IMR-90 (cell line): ENCODE measurements around the gene ERICH6B. TPM values are rescaled to one million over a fixed set of nuclear protein-coding genes. Genes with fewer than 3 reads are reported as not detected.

Experiments
- ATAC-seq: fragments of 200-7000 bp; cut with Tn5 transposase; 2 replicates; pipeline ENCODE4 v1.9.1; 2020; ENCODE audit warnings: low read depth, mild to moderate bottlenecking, moderate library complexity
- BruUV-seq: library from RNA; stranded (reverse); fragments of 400-500 nt; replicated peaks from 2 replicates; lab custom pipeline; 2021; lab: Mats Ljungman, UMichigan
- CTCF ChIA-PET: fragments of 300-600 bp; formaldehyde crosslinking; extraction: SDS; loops from one replicate; lab custom pipeline; 2021; ENCODE audit warnings: antibody characterized with exemption; lab: Yijun Ruan, JAX
- POLR2A ChIA-PET: fragments of 300-600 bp; sonication (Branson Sonifier 250); formaldehyde crosslinking; loops from one replicate; lab custom pipeline; 2022; ENCODE audit warnings: antibody characterized with exemption; ENCODE audit not compliant: unreplicated experiment; lab: Charles Lee
- DNase-seq: peaks from one replicate; pipeline ENCODE4 v3.0.0; 2013
- H2AFZ ChIP-seq: replicated peaks from 2 replicates; pipeline ENCODE3; 2013; ENCODE audit warnings: low read length, mild to moderate bottlenecking; ENCODE audit not compliant: poor library complexity
- H2AK5ac ChIP-seq: 2 replicates; pipeline ENCODE4 v1.6.1; 2013; ENCODE audit warnings: low read depth, low read length, inconsistent platforms
- H2AK9ac ChIP-seq: replicated peaks from 2 replicates; pipeline ENCODE3; 2013; ENCODE audit warnings: mild to moderate bottlenecking, low read depth, low read length, moderate library complexity; ENCODE audit not compliant: poor library complexity
- H2BK120ac ChIP-seq: 2 replicates; pipeline ENCODE4 v1.6.1; 2013; ENCODE audit warnings: low read depth, low read length, inconsistent platforms
- H2BK15ac ChIP-seq: 3 replicates; pipeline ENCODE4 v1.6.1; 2013; ENCODE audit warnings: low read depth, low read length, inconsistent platforms
- H2BK20ac ChIP-seq: 2 replicates; pipeline ENCODE4 v1.6.1; 2013; ENCODE audit warnings: low read depth, mild to moderate bottlenecking, inconsistent platforms, low read length, moderate library complexity
- H2BK5ac ChIP-seq: 2 replicates; pipeline ENCODE4 v1.6.1; 2013; ENCODE audit warnings: mild to moderate bottlenecking, low read depth, low read length, inconsistent platforms; ENCODE audit not compliant: poor library complexity, severe bottlenecking
- H3K14ac ChIP-seq: replicated peaks from 2 replicates; pipeline ENCODE4 v1.6.1; 2013; ENCODE audit warnings: low read depth, low read length, inconsistent platforms
- H3K18ac ChIP-seq: 2 replicates; pipeline ENCODE4 v1.6.1; 2013; ENCODE audit warnings: low read depth, low read length, control low read depth
- H3K23ac ChIP-seq: 2 replicates; pipeline ENCODE4 v1.6.1; 2013; ENCODE audit warnings: low read depth, low read length, inconsistent platforms
- H3K27ac ChIP-seq: 2 replicates; pipeline ENCODE4 v1.5.1; 2013; ENCODE audit warnings: mild to moderate bottlenecking, control low read depth, low read length; ENCODE audit not compliant: insufficient read depth
- H3K27me3 ChIP-seq: 2 replicates; pipeline ENCODE4 v1.6.1; 2013; ENCODE audit warnings: low read length; ENCODE audit not compliant: control insufficient read depth, insufficient read depth
- H3K36me3 ChIP-seq: 2 replicates; pipeline ENCODE4 v1.6.1; 2013; ENCODE audit warnings: low read length, mixed read lengths; ENCODE audit not compliant: control insufficient read depth, insufficient read depth
- H3K4ac ChIP-seq: 2 replicates; pipeline ENCODE4 v1.6.1; 2013; ENCODE audit warnings: low read depth, low read length, inconsistent platforms
- H3K4me1 ChIP-seq: 2 replicates; pipeline ENCODE4 v1.6.1; 2013; ENCODE audit warnings: low read length, mixed read lengths; ENCODE audit not compliant: control insufficient read depth, insufficient read depth
- H3K4me2 ChIP-seq: 2 replicates; pipeline ENCODE4 v1.6.1; 2013; ENCODE audit warnings: low read depth, mild to moderate bottlenecking, control low read depth, low read length, moderate library complexity
- H3K4me3 ChIP-seq: 2 replicates; pipeline ENCODE4 v1.5.1; 2013; ENCODE audit warnings: low read depth, mild to moderate bottlenecking, control low read depth, low read length, moderate library complexity; ENCODE audit not compliant: insufficient read depth
- H3K56ac ChIP-seq: 2 replicates; pipeline ENCODE4 v1.6.1; 2013; ENCODE audit warnings: low read length, inconsistent platforms; ENCODE audit not compliant: insufficient read depth; ENCODE audit errors: extremely low read depth
- H3K79me1 ChIP-seq, 2 experiments: 2 replicates each; pipeline ENCODE4 v1.6.1; 2013; ENCODE audit warnings: low read length in 2 of 2, inconsistent platforms in 1 of 2, low read depth in 1 of 2
- H3K9ac ChIP-seq: 2 replicates; pipeline ENCODE4 v1.6.1; 2013; ENCODE audit warnings: low read depth, low read length, control low read depth
- H3K9me1 ChIP-seq: 2 replicates; pipeline ENCODE4 v1.6.1; 2013; ENCODE audit warnings: low read length, inconsistent platforms; ENCODE audit not compliant: insufficient read depth
- H3K9me3 ChIP-seq: 2 replicates; pipeline ENCODE4 v1.6.1; 2013; ENCODE audit warnings: low read length; ENCODE audit not compliant: control insufficient read depth, insufficient read depth
- H4K20me1 ChIP-seq: 2 replicates; pipeline ENCODE4 v1.6.1; 2013; ENCODE audit warnings: low read length, inconsistent platforms; ENCODE audit not compliant: insufficient read depth
- H4K5ac ChIP-seq: 2 replicates; pipeline ENCODE4 v1.6.1; 2013; ENCODE audit warnings: mild to moderate bottlenecking, low read depth, low read length, control low read depth
- H4K8ac ChIP-seq, 2 experiments: 2 replicates each; pipeline ENCODE4 v1.6.1; 2013; ENCODE audit warnings: low read depth in 2 of 2, low read length in 2 of 2, control low read depth in 1 of 2, inconsistent platforms in 1 of 2
- H4K91ac ChIP-seq: 2 replicates; pipeline ENCODE4 v1.6.1; 2013; ENCODE audit warnings: low read depth, low read length, inconsistent platforms; ENCODE audit not compliant: insufficient read depth
- BHLHE40 ChIP-seq: fragments of 150-350 bp; IDR thresholded peaks from 2 replicates; pipeline ENCODE4 v1.6.1; 2016; ENCODE audit warnings: mild to moderate bottlenecking, low read depth, low read length
- CEBPB ChIP-seq: IDR thresholded peaks from 2 replicates; pipeline ENCODE4 v1.6.1; 2012; ENCODE audit warnings: low read depth, low read length, improper control_type of control experiment
- CHD1 ChIP-seq: IDR thresholded peaks from 2 replicates; pipeline ENCODE4 v1.6.1; 2012; ENCODE audit warnings: low read depth, low read length, improper control_type of control experiment
- ELK1 ChIP-seq: fragments of 150-350 bp; IDR thresholded peaks from 2 replicates; pipeline ENCODE4 v1.6.1; 2016; ENCODE audit warnings: low read depth, mild to moderate bottlenecking, low read length, moderate library complexity, borderline replicate concordance
- FOS ChIP-seq: fragments of 150-350 bp; IDR thresholded peaks from 2 replicates; pipeline ENCODE4 v1.6.1; 2016; ENCODE audit warnings: low read depth, low read length
- MAFK ChIP-seq: IDR thresholded peaks from 2 replicates; pipeline ENCODE4 v1.6.1; 2012; ENCODE audit warnings: low read depth, low read length, improper control_type of control experiment
- MAZ ChIP-seq: IDR thresholded peaks from 2 replicates; pipeline ENCODE4 v1.6.1; 2012; ENCODE audit warnings: low read depth, mild to moderate bottlenecking, low read length, improper control_type of control experiment, moderate library complexity, borderline replicate concordance
- MXI1 ChIP-seq: IDR thresholded peaks from 2 replicates; pipeline ENCODE4 v1.6.1; 2012; ENCODE audit warnings: low read depth, mild to moderate bottlenecking, low read length, moderate library complexity, borderline replicate concordance
- NFE2L2 ChIP-seq: fragments of 150-350 bp; IDR thresholded peaks from 2 replicates; pipeline ENCODE4 v1.6.1; 2016; ENCODE audit warnings: low read depth, mild to moderate bottlenecking, low read length
- POLR2A ChIP-seq: IDR thresholded peaks from 2 replicates; pipeline ENCODE4 v1.6.1; 2012; ENCODE audit warnings: mild to moderate bottlenecking, low read depth, low read length
- RAD21 ChIP-seq: IDR thresholded peaks from 2 replicates; pipeline ENCODE4 v1.6.1; 2012; ENCODE audit warnings: low read length, improper control_type of control experiment
- RCOR1 ChIP-seq: IDR thresholded peaks from 2 replicates; pipeline ENCODE4 v1.6.1; 2012; ENCODE audit warnings: mild to moderate bottlenecking, low read length, improper control_type of control experiment; ENCODE audit not compliant: insufficient replicate concordance
- RFX5 ChIP-seq: IDR thresholded peaks from 2 replicates; pipeline ENCODE4 v1.8.0; 2012; ENCODE audit warnings: low read depth, mild to moderate bottlenecking, low read length, moderate library complexity
- SMC3 ChIP-seq: fragments of 150-350 bp; IDR thresholded peaks from 2 replicates; pipeline ENCODE4 v1.6.1; 2016; ENCODE audit warnings: low read depth, mild to moderate bottlenecking, antibody characterized with exemption, low read length, moderate library complexity
- USF2 ChIP-seq: fragments of 150-350 bp; IDR thresholded peaks from 2 replicates; pipeline ENCODE4 v1.6.1; 2017; ENCODE audit warnings: mild to moderate bottlenecking, antibody characterized with exemption, low read length, low read depth
- WGBS, 2 experiments: methylation state at CpG; one replicate each; pipeline versions ENCODE4 v1.1.5 to v1.1.7; 2013; ENCODE audit warnings: missing lambda C conversion rate in 2 of 2; ENCODE audit not compliant: insufficient read length in 1 of 2; ENCODE audit errors: extremely low coverage in 2 of 2; 5-methylcytosine and 5-hydroxymethylcytosine counted together
- dilution Hi-C: fragments of 300-500 bp; cut with HindIII; formaldehyde crosslinking; loops from one replicate; pipeline ENCODE4 v1.14.3; 2018; ENCODE audit warnings: low sequenced_read_pairs; ENCODE audit not compliant: unreplicated experiment
- in situ Hi-C: fragments of 300-500 bp; cut with MboI; formaldehyde crosslinking; loops from 3 replicates; pipeline ENCODE4 v1.14.3; 2019; ENCODE audit warnings: low sequenced_read_pairs, inconsistent platforms, mixed read lengths
- intact Hi-C: fragments of 100-400 bp; cut with micrococcal nuclease; formaldehyde crosslinking; loops from 2 replicates; pipeline ENCODE4 v1.10.0; 2022
- polyA plus RNA-seq, 3 experiments: library from polyadenylated mRNA; depleted of rRNA; stranded (reverse); fragments of >200 nt; gene quantifications; 2 replicates each; pipeline ENCODE4 v1.2.3, GENCODE V29; 2012; ENCODE audit warnings: low replicate concordance in 1 of 3
- total RNA-seq: library from RNA; depleted of rRNA; stranded (reverse); fragments of >200 nt; gene quantifications from 2 replicates; pipeline ENCODE4 v1.2.3, GENCODE V29; 2012
- TF ChIP-seq, protein P1 (sequence below): conservative IDR thresholded peaks from 2 replicates; pipeline ENCODE4 v1.5.1; 2012; ENCODE audit warnings: mild to moderate bottlenecking, low read depth, low read length, improper control_type of control experiment

ERICH6B gene
- total and polyA plus RNA-seq, 2 of the 4 experiments (the other 2 are of a cell fraction): not detected

DNA sequence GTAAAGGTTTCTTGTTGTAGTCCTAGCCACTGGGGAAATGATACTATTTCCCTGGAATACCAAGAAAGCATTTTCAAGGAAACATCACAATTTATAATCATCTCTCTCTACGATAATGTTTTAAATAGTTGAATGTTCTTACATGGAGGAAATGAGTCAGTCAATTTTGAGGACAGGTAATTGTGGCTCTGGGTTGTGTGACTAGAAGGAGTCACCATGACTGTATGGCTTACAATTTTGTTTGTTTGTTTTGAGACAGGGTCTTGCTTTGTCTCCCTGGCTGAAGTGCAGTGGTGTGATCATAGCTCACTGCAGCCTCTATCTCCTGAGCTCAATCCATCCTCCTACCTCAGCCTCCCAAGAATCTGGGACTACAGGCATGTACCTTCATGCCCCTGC, 103.4 kb downstream of the ERICH6B start:
- Histone ChIP-seq H4K20me1 (no peaks in the 10 kb centered on the region), H2AK9ac (no peak overlapping the region), H3K4me1 (no peaks in the 10 kb centered on the region), H2BK20ac (no peak overlapping the region), H3K9me1 (0 out of 2 replicates have a peak, but pooled peaks cover 4% of the 10 kb centered on the region), H2BK5ac (peak overlapping the region; percentile 23), H3K36me3 (peaks cover 32% of the 10 kb centered on the region), H4K8ac (no peak overlapping the region), H2AK5ac (no peak overlapping the region), H3K27me3 (no peaks in the 10 kb centered on the region), H3K9ac (no peak overlapping the region), H2BK120ac (no peak overlapping the region), H3K4ac (no peak overlapping the region), H2AFZ (no peak overlapping the region), H3K9me3 (no peaks in the 10 kb centered on the region), H3K56ac (no peak overlapping the region), H2BK15ac (no peak overlapping the region), H3K23ac (no peak overlapping the region), H3K18ac (no peak overlapping the region), H3K27ac (no peak overlapping the region), H3K4me3 (no peak overlapping the region), H4K5ac (no peak overlapping the region), H3K79me1 (peaks cover 0 to 14% of the 10 kb centered on the region in 2 experiments; a peak in 3 of 4 replicates), H3K14ac (no peak overlapping the region; the same call in 1 of the 2 replicates), H3K4me2 (no peak overlapping the region), H4K91ac (no peak overlapping the region)
- intact Hi-C loops: loop anchor here (5.0 kb wide), 1 partner anchor 140 kb away; no protein-coding TSS in a partner anchor
- in situ Hi-C loops: no loop called here
- ATAC-seq: no peak; the same call in 1 of the 2 replicates
- dilution Hi-C loops: no loop called here
- CTCF ChIA-PET: interaction anchor here (0.7 to 0.9 kb wide), 3 partner anchors 40 to 141 kb away, joined by 3 to 4 read pairs (median 3); no protein-coding TSS in a partner anchor
- DNase-seq: peak; percentile 50
- TF ChIP-seq MXI1 (no peak), CHD1 (no peak), MAFK (no peak), FOS (no peak), BHLHE40 (no peak), SMC3 (no peak), RFX5 (no peak), NFE2L2 (no peak), USF2 (no peak), RCOR1 (no peak), CEBPB (no peak), POLR2A (no peak), RAD21 (no peak), ELK1 (no peak), MAZ (no peak)
- TF ChIP-seq, protein P1, sequence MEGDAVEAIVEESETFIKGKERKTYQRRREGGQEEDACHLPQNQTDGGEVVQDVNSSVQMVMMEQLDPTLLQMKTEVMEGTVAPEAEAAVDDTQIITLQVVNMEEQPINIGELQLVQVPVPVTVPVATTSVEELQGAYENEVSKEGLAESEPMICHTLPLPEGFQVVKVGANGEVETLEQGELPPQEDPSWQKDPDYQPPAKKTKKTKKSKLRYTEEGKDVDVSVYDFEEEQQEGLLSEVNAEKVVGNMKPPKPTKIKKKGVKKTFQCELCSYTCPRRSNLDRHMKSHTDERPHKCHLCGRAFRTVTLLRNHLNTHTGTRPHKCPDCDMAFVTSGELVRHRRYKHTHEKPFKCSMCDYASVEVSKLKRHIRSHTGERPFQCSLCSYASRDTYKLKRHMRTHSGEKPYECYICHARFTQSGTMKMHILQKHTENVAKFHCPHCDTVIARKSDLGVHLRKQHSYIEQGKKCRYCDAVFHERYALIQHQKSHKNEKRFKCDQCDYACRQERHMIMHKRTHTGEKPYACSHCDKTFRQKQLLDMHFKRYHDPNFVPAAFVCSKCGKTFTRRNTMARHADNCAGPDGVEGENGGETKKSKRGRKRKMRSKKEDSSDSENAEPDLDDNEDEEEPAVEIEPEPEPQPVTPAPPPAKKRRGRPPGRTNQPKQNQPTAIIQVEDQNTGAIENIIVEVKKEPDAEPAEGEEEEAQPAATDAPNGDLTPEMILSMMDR: no peak
- POLR2A ChIA-PET: no interaction called here
- BruUV-seq: no TSS peak
- WGBS, 2 experiments: no CpG with 5 or more reads among the region's 1 CpG
